Peyer's patch (tissue), 4 donors: ENCODE data around the gene IFITM5.

Experiments
- CTCF ChIP-seq, 6 experiments: fragments of 450-650 bp in 4 of 6; fragments of 200-600 bp in 2 of 6; sonication (generic) in 1 of 6; IDR thresholded peaks; one replicate each; pipeline ENCODE4 v1.5.1; 2017 to 2019; ENCODE audit warnings: antibody characterized with exemption in 6 of 6, mild to moderate bottlenecking in 3 of 6, moderate library complexity in 1 of 6
- POLR2A ChIP-seq, 2 donors: fragments of 450-650 bp; IDR thresholded peaks; one replicate each; pipeline ENCODE4 v1.5.1; 2017; ENCODE audit warnings: antibody characterized with exemption in 2 of 2, mild to moderate bottlenecking in 2 of 2, moderate library complexity in 2 of 2

GRCh38 chr11:291281-292210 lies 7.8 kb downstream of the IFITM5 start:
- TF ChIP-seq CTCF (IDR thresholded peaks at IDR 0.05) (no peak), POLR2A (IDR thresholded peaks at IDR 0.05) (no peak)
